ENCODE data around the gene REEP1.

Gene REEP1

DNA sequence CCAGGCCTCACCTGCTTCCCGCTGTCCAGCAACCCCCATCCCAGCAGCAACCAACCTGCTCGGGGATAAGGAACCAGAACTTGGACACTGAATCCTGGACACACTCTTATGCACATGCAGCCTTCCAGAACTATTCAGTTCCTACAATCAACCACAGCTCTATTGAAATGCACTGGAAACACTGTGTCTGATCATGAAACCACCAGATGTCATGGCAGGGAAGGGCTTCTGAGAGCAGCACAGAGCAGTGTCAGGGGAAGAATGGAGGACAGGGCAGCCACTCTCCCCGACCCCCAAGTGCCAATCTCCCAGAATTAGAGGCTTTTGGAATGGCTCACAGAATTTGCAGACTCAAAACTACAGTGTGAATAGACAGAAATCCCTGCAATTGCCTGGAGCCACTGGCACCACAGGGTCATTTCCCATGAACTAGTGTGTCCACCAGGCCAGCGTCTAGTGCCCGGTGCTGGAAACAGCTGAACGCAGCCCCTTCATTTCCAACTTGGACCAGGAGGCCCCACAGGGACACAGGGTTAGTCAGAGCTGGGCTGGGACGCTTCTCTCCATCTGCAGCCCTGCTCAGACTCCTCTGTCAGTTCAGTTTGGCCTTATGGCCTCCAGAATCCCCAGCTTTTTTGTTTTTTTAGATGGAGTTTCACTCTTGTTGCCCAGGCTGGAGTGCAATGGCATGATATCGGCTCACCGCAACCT is 112.6 kb downstream of the REEP1 start:
- no peak overlapping the region for H2BK120ac ChIP-seq (ENCODE audit: low read depth, low read length)
- no peaks in the 10 kb centered on the region for H3K27me3 ChIP-seq (ENCODE audit: insufficient read depth, low read length, poor library complexity)
- no peak overlapping the region for H4K5ac ChIP-seq (ENCODE audit: low read length)
- H3K4me1 ChIP-seq (ENCODE audit: control insufficient read depth, low read depth, low read length) = peaks cover 4% of the 10 kb centered on the region
- no peak overlapping the region for H3K18ac ChIP-seq (ENCODE audit: low read length)
- H3K36me3 ChIP-seq (ENCODE audit: control insufficient read depth, insufficient read depth, low read length) = no peaks in the 10 kb centered on the region
- H2AK5ac ChIP-seq (ENCODE audit: low read length) = no peak overlapping the region
- no CpG with 5 or more reads among the region's 9 CpGs for WGBS (ENCODE audit: extremely low coverage, insufficient coverage, low lambda C conversion rate)
- no peak overlapping the region for H3K4ac ChIP-seq (ENCODE audit: low read depth, low read length)
- no peaks in the 10 kb centered on the region for H3K79me2 ChIP-seq (ENCODE audit: control insufficient read depth, insufficient read depth, low read length)
- no peak overlapping the region for H2BK5ac ChIP-seq (ENCODE audit: low read length)
- H2BK15ac ChIP-seq (replicated peaks; ENCODE audit: low read depth) = no peak overlapping the region
- no peak overlapping the region for H3K23ac ChIP-seq (ENCODE audit: low read length)
- no peak overlapping the region for H3K9ac ChIP-seq (ENCODE audit: low read length)
- H3K4me3 ChIP-seq (ENCODE audit: low read length) = no peak overlapping the region
- H3K27ac ChIP-seq (ENCODE audit: low read depth, low read length) = no peak overlapping the region
- no peak for DNase-seq
- H3K79me1 ChIP-seq (ENCODE audit: low read length) = no peaks in the 10 kb centered on the region
- no peak overlapping the region for H4K8ac ChIP-seq (ENCODE audit: low read depth, low read length)
- H3K56ac ChIP-seq (ENCODE audit: low read length) = no peak overlapping the region
- no peak overlapping the region for H3K4me2 ChIP-seq (ENCODE audit: low read length)

DNA sequence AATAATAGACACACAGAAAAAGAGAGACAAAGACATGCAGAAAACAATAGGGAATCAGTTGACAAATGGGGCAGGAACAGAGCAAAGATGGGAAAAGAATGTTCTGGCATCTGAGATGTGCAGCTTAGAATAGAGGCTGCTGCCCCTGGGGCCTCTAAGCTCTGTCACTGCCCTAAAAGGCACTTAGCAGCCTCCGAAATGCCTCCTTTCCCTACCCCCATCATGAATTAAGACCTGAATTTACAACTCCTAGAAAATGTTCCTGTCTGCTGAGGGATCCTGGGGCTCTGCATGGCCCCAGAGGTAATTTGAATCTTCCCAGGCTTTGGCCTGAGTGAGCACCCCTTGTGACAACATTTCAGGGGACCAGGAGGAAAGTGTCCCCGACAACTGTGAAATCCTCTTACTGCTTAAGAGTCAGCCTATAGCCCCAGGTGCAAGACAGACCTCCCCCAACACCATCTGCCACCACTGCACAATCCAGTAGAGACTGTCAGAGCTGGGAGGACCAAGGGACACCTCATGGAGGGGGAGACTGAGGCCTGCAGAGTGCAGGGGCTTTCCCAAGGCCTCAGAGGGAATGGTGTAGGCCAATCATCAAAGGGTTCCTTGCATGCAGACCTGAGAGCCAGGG is 113.4 kb downstream of the REEP1 start:
- Histone ChIP-seq H3K4ac (ENCODE audit: low read depth, low read length) (no peak overlapping the region), H3K18ac (ENCODE audit: low read length) (no peak overlapping the region), H3K79me2 (ENCODE audit: control insufficient read depth, insufficient read depth, low read length) (no peaks in the 10 kb centered on the region), H4K5ac (ENCODE audit: low read length) (no peak overlapping the region), H3K9ac (ENCODE audit: low read length) (no peak overlapping the region), H3K27ac (ENCODE audit: low read depth, low read length) (no peak overlapping the region), H2BK5ac (ENCODE audit: low read length) (no peak overlapping the region), H2BK15ac (replicated peaks; ENCODE audit: low read depth) (no peak overlapping the region), H3K4me3 (ENCODE audit: low read length) (no peak overlapping the region), H2AK5ac (ENCODE audit: low read length) (no peak overlapping the region), H3K4me1 (ENCODE audit: control insufficient read depth, low read depth, low read length) (peaks cover 4% of the 10 kb centered on the region), H4K8ac (ENCODE audit: low read depth, low read length) (no peak overlapping the region), H3K4me2 (ENCODE audit: low read length) (no peak overlapping the region), H3K79me1 (ENCODE audit: low read length) (no peaks in the 10 kb centered on the region), H3K56ac (ENCODE audit: low read length) (no peak overlapping the region), H3K23ac (ENCODE audit: low read length) (no peak overlapping the region), H3K27me3 (ENCODE audit: insufficient read depth, low read length, poor library complexity) (no peaks in the 10 kb centered on the region), H3K36me3 (ENCODE audit: control insufficient read depth, insufficient read depth, low read length) (no peaks in the 10 kb centered on the region), H2BK120ac (ENCODE audit: low read depth, low read length) (no peak overlapping the region)
- DNase-seq = no peak
- WGBS (ENCODE audit: extremely low coverage, insufficient coverage, low lambda C conversion rate) = no CpG with 5 or more reads among the region's 2 CpGs

DNA sequence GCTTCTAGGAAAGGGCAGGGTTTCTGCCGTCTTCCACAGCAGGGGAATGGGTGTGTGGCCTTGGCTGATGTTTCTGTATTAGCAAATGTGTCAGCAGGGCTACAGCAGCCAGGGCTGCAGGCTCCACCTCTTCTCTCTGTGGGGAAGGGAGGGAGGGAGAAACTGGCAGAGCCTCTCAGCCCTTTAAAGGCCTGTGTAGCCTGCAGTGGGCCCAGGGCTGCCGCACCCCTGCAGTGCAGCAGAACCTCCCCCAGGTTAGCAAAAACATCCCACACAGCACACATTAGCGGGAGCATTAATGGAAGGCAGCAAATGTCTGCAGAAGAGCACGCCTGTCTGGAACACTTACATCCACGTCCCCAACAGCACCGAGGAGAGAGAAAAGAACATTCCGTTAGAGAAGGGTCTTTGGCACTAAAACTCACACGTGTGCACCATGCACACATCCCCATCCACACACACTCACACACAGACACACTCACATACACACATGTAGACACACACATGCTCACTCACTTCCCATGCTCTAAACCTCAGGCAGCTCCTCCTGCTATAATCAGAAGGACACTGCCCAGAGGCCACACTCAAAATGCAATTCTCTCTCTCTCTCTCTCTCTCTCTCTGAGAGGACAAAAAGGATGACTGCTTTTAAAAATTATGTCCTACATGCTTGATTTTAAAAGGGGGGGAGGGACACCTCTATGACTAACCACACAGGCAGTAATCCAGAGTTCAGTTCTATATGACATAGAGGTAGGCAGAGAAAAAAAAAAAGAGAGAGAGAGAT is 114.1 kb downstream of the REEP1 start:
- H3K79me1 ChIP-seq (ENCODE audit: low read length) = no peaks in the 10 kb centered on the region
- no peak overlapping the region for H2AK5ac ChIP-seq (ENCODE audit: low read length)
- no peak overlapping the region for H3K4ac ChIP-seq (ENCODE audit: low read depth, low read length)
- DNase-seq = peak; percentile 45
- H2BK15ac ChIP-seq (replicated peaks; ENCODE audit: low read depth) = no peak overlapping the region
- no peak overlapping the region for H3K9ac ChIP-seq (ENCODE audit: low read length)
- H3K79me2 ChIP-seq (ENCODE audit: control insufficient read depth, insufficient read depth, low read length) = no peaks in the 10 kb centered on the region
- H3K27me3 ChIP-seq (ENCODE audit: insufficient read depth, low read length, poor library complexity) = no peaks in the 10 kb centered on the region
- H3K18ac ChIP-seq (ENCODE audit: low read length) = no peak overlapping the region
- H3K4me3 ChIP-seq (ENCODE audit: low read length) = no peak overlapping the region
- no peak overlapping the region for H2BK5ac ChIP-seq (ENCODE audit: low read length)
- peaks cover 4% of the 10 kb centered on the region for H3K4me1 ChIP-seq (ENCODE audit: control insufficient read depth, low read depth, low read length)
- no peak overlapping the region for H4K5ac ChIP-seq (ENCODE audit: low read length)
- no peak overlapping the region for H2BK120ac ChIP-seq (ENCODE audit: low read depth, low read length)
- no peak overlapping the region for H3K23ac ChIP-seq (ENCODE audit: low read length)
- no peak overlapping the region for H3K27ac ChIP-seq (ENCODE audit: low read depth, low read length)
- peak overlapping the region; percentile 2 for H3K56ac ChIP-seq (ENCODE audit: low read length)
- no CpG with 5 or more reads among the region's 8 CpGs for WGBS (ENCODE audit: extremely low coverage, insufficient coverage, low lambda C conversion rate)
- H3K4me2 ChIP-seq (ENCODE audit: low read length) = no peak overlapping the region
- no peak overlapping the region for H4K8ac ChIP-seq (ENCODE audit: low read depth, low read length)
- no peaks in the 10 kb centered on the region for H3K36me3 ChIP-seq (ENCODE audit: control insufficient read depth, insufficient read depth, low read length)

DNA sequence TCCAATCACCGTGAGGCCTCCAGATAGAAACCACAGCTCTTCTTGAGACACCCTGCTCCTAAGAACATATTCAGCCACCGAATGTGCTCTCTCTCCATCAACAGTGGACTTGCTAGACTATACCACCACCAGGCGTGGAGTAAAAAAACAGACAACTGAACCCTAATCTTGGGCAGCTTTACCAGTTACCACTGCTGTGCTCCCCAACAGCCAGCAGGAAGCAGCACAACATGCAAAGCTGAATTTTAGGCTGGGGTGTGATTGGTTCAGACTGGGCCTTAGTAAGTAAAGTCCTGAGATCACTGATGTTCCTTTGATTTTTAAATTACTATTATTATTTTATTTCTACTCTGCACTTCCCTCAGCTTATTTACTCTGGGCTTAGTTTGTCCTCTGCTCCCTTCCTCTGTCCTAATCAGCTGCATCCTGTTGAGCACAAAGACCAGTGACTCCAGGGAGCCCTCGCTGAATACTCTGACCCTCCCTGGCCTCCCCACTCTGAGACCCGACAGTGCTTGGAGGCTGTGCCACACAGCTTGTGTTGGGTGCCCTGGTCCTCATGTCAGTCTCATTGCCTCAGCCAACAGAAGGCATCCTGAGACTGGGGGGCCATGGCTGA is 116.3 kb downstream of the REEP1 start:
- Histone ChIP-seq H3K27ac (ENCODE audit: low read depth, low read length) (no peak overlapping the region), H2BK15ac (replicated peaks; ENCODE audit: low read depth) (no peak overlapping the region), H4K8ac (ENCODE audit: low read depth, low read length) (no peak overlapping the region), H2BK120ac (ENCODE audit: low read depth, low read length) (no peak overlapping the region), H3K79me2 (ENCODE audit: control insufficient read depth, insufficient read depth, low read length) (no peaks in the 10 kb centered on the region), H3K79me1 (ENCODE audit: low read length) (no peaks in the 10 kb centered on the region), H2AK5ac (ENCODE audit: low read length) (no peak overlapping the region), H3K36me3 (ENCODE audit: control insufficient read depth, insufficient read depth, low read length) (no peaks in the 10 kb centered on the region), H3K4me2 (ENCODE audit: low read length) (no peak overlapping the region), H3K4me1 (ENCODE audit: control insufficient read depth, low read depth, low read length) (peaks cover 4% of the 10 kb centered on the region), H3K23ac (ENCODE audit: low read length) (no peak overlapping the region), H3K56ac (ENCODE audit: low read length) (no peak overlapping the region), H3K9ac (ENCODE audit: low read length) (no peak overlapping the region), H4K5ac (ENCODE audit: low read length) (no peak overlapping the region), H3K4me3 (ENCODE audit: low read length) (no peak overlapping the region), H3K18ac (ENCODE audit: low read length) (no peak overlapping the region), H2BK5ac (ENCODE audit: low read length) (no peak overlapping the region), H3K4ac (ENCODE audit: low read depth, low read length) (no peak overlapping the region), H3K27me3 (ENCODE audit: insufficient read depth, low read length, poor library complexity) (no peaks in the 10 kb centered on the region)
- DNase-seq = peak; percentile 70
- WGBS (ENCODE audit: extremely low coverage, insufficient coverage, low lambda C conversion rate) = no CpG with 5 or more reads among the region's 5 CpGs

DNA sequence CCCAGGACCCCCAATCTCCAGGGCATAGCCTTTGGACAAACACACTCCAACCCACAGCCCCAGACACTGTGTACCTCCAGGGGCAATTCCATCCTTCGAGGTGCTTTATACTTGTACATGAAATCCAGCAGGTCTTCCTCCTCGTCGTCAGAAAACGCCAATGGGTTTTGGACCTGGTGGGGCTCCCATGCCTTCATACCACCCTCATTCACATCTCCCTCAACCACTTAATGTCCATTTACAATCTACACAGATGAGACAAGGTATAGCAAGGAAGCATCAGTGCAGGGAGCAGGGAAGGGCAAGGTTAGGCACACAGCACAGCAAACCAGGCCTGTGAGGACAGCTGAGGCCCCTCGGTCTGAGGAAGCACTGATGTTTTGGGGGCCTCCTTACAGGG is 117.5 kb downstream of the REEP1 start:
- Histone ChIP-seq H2BK5ac (ENCODE audit: low read length) (no peak overlapping the region), H3K79me2 (ENCODE audit: control insufficient read depth, insufficient read depth, low read length) (no peaks in the 10 kb centered on the region), H3K23ac (ENCODE audit: low read length) (no peak overlapping the region), H2BK120ac (ENCODE audit: low read depth, low read length) (no peak overlapping the region), H3K4me2 (ENCODE audit: low read length) (no peak overlapping the region), H3K18ac (ENCODE audit: low read length) (no peak overlapping the region), H3K9ac (ENCODE audit: low read length) (no peak overlapping the region), H3K79me1 (ENCODE audit: low read length) (no peaks in the 10 kb centered on the region), H3K4me1 (ENCODE audit: control insufficient read depth, low read depth, low read length) (peaks cover 4% of the 10 kb centered on the region), H3K4ac (ENCODE audit: low read depth, low read length) (no peak overlapping the region), H3K4me3 (ENCODE audit: low read length) (no peak overlapping the region), H3K27ac (ENCODE audit: low read depth, low read length) (no peak overlapping the region), H2AK5ac (ENCODE audit: low read length) (no peak overlapping the region), H4K5ac (ENCODE audit: low read length) (no peak overlapping the region), H2BK15ac (replicated peaks; ENCODE audit: low read depth) (no peak overlapping the region), H3K36me3 (ENCODE audit: control insufficient read depth, insufficient read depth, low read length) (no peaks in the 10 kb centered on the region), H3K27me3 (ENCODE audit: insufficient read depth, low read length, poor library complexity) (no peaks in the 10 kb centered on the region), H3K56ac (ENCODE audit: low read length) (no peak overlapping the region), H4K8ac (ENCODE audit: low read depth, low read length) (no peak overlapping the region)
- no CpG with 5 or more reads among the region's 5 CpGs for WGBS (ENCODE audit: extremely low coverage, insufficient coverage, low lambda C conversion rate)
- no peak for DNase-seq

Data from mesendoderm (in vitro differentiated cells).